Measurements from ENCODE around the gene ZNF557.

DNA sequence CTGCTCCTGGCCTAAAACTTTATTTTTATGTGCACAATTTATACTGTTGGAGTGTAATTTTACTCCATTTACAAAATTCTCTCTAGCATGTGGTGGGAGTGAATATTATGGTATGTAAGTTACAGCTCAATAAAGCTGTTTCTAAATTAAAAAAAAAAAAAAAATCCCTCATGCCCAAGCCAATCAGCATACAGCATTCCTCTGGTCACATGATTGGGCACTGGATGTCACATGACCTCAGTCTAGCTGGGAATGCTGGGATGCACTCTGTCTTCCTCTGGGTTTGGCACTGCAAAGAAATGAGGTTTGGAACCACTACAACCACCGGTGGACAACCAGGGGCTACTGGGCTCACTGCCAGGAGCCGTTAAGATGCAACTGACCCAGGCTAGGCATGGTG, 67.6 kb downstream of the ZNF557 start:
- TF ChIP-seq, protein P1, sequence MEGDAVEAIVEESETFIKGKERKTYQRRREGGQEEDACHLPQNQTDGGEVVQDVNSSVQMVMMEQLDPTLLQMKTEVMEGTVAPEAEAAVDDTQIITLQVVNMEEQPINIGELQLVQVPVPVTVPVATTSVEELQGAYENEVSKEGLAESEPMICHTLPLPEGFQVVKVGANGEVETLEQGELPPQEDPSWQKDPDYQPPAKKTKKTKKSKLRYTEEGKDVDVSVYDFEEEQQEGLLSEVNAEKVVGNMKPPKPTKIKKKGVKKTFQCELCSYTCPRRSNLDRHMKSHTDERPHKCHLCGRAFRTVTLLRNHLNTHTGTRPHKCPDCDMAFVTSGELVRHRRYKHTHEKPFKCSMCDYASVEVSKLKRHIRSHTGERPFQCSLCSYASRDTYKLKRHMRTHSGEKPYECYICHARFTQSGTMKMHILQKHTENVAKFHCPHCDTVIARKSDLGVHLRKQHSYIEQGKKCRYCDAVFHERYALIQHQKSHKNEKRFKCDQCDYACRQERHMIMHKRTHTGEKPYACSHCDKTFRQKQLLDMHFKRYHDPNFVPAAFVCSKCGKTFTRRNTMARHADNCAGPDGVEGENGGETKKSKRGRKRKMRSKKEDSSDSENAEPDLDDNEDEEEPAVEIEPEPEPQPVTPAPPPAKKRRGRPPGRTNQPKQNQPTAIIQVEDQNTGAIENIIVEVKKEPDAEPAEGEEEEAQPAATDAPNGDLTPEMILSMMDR (IDR thresholded peaks at IDR 0.05): no peak
- TF ChIP-seq POLR2A (IDR thresholded peaks at IDR 0.05): no peak

All from body of pancreas (tissue), 4 donors.